Activated CD4-positive, alpha-beta T cell treated with anti-CD3 and anti-CD28 coated beads for 36 hours (primary cell): Measurements from ENCODE around the gene TDRD15. TPM values are rescaled to one million over a fixed set of nuclear protein-coding genes. Genes with fewer than 3 reads are reported as not detected.

ENCODE experiments used
- ATAC-seq: fragments of 200-7000 bp; cut with Tn5 transposase; one replicate; pipeline ENCODE4 v1.10.0; 2021; ENCODE audit warnings: mild to moderate bottlenecking, moderate library complexity
- CTCF ChIA-PET: fragments of 350-600 bp; sonication (Branson Sonifier 250); formaldehyde crosslinking; loops from one replicate; lab custom pipeline; 2021; ENCODE audit warnings: antibody characterized with exemption; lab: Charles Lee
- POLR2A ChIA-PET: fragments of 350-600 bp; sonication (Branson Sonifier 250); formaldehyde crosslinking; loops from one replicate; lab custom pipeline; 2021; ENCODE audit warnings: antibody characterized with exemption, inconsistent platforms; lab: Charles Lee
- DNase-seq: peaks from one replicate; pipeline ENCODE4 v3.0.0-alpha.2; 2020
- H3K27ac Mint-ChIP-seq: one replicate; pipeline ENCODE4 v1.8.0; 2021; ENCODE audit warnings: mixed read lengths
- H3K27me3 Mint-ChIP-seq: one replicate; pipeline ENCODE4 v1.8.0; 2021; ENCODE audit warnings: mixed read lengths
- H3K36me3 Mint-ChIP-seq: one replicate; pipeline ENCODE4 v1.8.0; 2021; ENCODE audit warnings: low read depth, mixed read lengths
- H3K4me1 Mint-ChIP-seq: one replicate; pipeline ENCODE4 v1.8.0; 2021; ENCODE audit warnings: mixed read lengths
- H3K4me3 Mint-ChIP-seq: one replicate; pipeline ENCODE4 v1.8.0; 2021; ENCODE audit warnings: mild to moderate bottlenecking, moderate library complexity, mixed read lengths
- H3K9me3 Mint-ChIP-seq: one replicate; pipeline ENCODE4 v1.8.0; 2021; ENCODE audit warnings: low read depth, mixed read lengths
- intact Hi-C, 2 experiments: fragments of 100-400 bp; cut with DNase I in 1 of 2; cut with micrococcal nuclease in 1 of 2; formaldehyde crosslinking; loops; one replicate each; pipeline versions ENCODE4 v1.14.2 to v1.15.1; 2022 to 2024; cut with DNase I, micrococcal nuclease
- total RNA-seq, 2 experiments: library from RNA; stranded (reverse); gene quantifications; one replicate each; pipeline ENCODE4 v1.2.3, GENCODE V29; 2021

TDRD15 gene
- not detected for total RNA-seq

- Mint-ChIP-seq H3K9me3 (no peaks in the 10 kb centered on the region), H3K27ac (no peak within 1 kb of the TSS), H3K36me3 (no peaks in the 10 kb centered on the region), H3K4me3 (no peak within 1 kb of the TSS), H3K4me1 (no peaks in the 10 kb centered on the region), H3K27me3 (no peaks in the 10 kb centered on the region)
- CTCF ChIA-PET, result no interaction called here
- POLR2A ChIA-PET, result no interaction called here
- DNase-seq (no peak), ATAC-seq (no peak)
- intact Hi-C loops, result no loop called here
Measured at GRCh38 chr2:21123473-21124393, at the start of gene TDRD15. TDRD15 (plus strand) TSS chr2:21123968; CDS start chr2:21137468, 13,500 bp downstream.

DNA sequence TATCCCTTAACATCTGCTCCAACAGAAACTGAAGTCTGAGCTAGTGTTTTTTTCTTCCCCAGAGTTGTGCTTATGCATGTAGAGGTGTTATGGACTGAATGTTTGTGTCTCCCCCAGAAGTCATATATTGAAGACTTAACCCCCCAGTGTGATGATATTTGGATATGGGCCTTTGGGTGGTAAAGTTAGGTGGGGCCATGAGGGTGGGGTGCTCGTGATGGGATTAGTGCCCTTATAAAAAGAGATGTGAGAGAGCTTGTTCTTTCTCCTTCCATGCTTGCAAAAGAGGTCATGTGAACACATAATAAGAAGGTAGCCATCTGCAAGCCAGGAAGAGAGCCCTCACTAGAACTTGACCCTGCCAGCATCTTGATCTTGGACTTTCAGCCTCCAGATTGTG is 45.5 kb upstream of the TDRD15 start:
- ATAC-seq (no peak), DNase-seq (no peak)
- Mint-ChIP-seq H3K9me3 (peaks cover 6% of the 10 kb centered on the region), H3K4me3 (no peak overlapping the region), H3K36me3 (no peaks in the 10 kb centered on the region), H3K27me3 (peaks cover 3% of the 10 kb centered on the region), H3K4me1 (no peaks in the 10 kb centered on the region), H3K27ac (no peak overlapping the region)
- CTCF ChIA-PET, result interaction anchor here (0.5 kb wide), 1 partner anchor 86 kb away, joined by 3 read pairs; no protein-coding TSS in a partner anchor
- intact Hi-C loops, result no loop called here
- POLR2A ChIA-PET, result no interaction called here

GRCh38 chr2:21083482-21083881 is 40.3 kb upstream of the TDRD15 start:
- Mint-ChIP-seq H3K27me3 (no peaks in the 10 kb centered on the region), H3K9me3 (peaks cover 4% of the 10 kb centered on the region), H3K27ac (no peak overlapping the region), H3K4me1 (no peaks in the 10 kb centered on the region), H3K36me3 (no peaks in the 10 kb centered on the region), H3K4me3 (no peak overlapping the region)
- DNase-seq (no peak), ATAC-seq (no peak)
- ChIA-PET POLR2A (no interaction called here), CTCF (interaction anchor here (1.1 kb wide), 1 partner anchor 41 kb away, joined by 3 read pairs; no protein-coding TSS in a partner anchor)
- intact Hi-C loops, result no loop called here

DNA sequence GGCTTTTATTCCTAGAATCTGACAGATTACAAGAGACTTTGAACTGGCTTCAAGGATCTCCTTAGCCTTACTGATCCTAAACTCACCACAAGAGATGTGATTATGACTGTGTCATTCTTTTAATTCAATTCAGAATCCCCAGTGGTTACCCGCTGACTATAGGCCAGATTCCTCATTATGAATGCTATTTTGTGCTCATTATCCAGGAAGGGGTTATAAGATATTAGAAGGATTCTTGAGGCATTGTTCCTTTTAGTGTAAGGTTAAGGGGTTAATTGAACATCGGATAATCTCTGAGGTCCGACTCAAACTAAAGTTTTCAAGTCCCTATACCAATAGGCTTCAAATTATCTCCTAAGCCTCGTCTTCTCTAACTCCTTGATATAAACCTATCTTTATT is 39.4 kb upstream of the TDRD15 start:
- CTCF ChIA-PET, result no interaction called here

DNA sequence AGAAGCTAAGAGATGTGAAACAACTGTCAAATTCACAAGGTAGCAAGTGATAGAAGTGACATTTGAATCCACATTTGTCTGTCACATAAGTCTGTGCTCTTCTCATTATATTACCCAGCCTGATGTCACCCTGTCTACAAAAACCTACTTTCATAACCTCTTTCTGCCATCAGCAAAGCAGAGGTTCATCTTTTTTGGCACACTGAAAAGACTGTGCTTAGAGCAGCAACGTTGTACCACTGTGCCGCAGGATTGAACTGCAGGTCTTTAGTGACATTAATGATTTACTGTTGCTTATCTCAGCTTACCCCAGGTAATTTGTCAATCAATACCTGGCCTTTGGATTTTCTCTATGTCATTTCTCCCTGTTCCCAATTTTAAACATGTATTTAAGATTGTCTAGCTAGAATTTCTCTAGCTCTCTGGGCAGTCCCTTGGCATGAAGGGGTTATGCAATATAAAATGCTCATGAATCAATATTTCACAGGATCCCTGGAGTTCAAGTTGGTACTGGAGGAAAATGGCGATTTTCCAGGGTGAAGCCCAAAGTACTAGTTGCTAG is 31.4 kb upstream of the TDRD15 start:
- H3K9me3 Mint-ChIP-seq, result no peaks in the 10 kb centered on the region
- no peaks in the 10 kb centered on the region for H3K36me3 Mint-ChIP-seq
- ChIA-PET POLR2A (no interaction called here), CTCF (interaction anchor here (1.4 kb wide), 1 partner anchor 50 kb away, joined by 3 read pairs; no protein-coding TSS in a partner anchor)
- no peak overlapping the region for H3K27ac Mint-ChIP-seq
- H3K4me3 Mint-ChIP-seq, result no peak overlapping the region
- no peaks in the 10 kb centered on the region for H3K4me1 Mint-ChIP-seq
- DNase-seq, result no peak
- intact Hi-C loops, result no loop called here
- H3K27me3 Mint-ChIP-seq, result peaks cover 5% of the 10 kb centered on the region
- no peak for ATAC-seq

More for the DNA sequence above, 39.4 kb upstream of the TDRD15 start:
- no peaks in the 10 kb centered on the region for H3K36me3 Mint-ChIP-seq
- H3K9me3 Mint-ChIP-seq, result no peaks in the 10 kb centered on the region
- no peaks in the 10 kb centered on the region for H3K27me3 Mint-ChIP-seq
- H3K4me3 Mint-ChIP-seq, result no peak overlapping the region
- DNase-seq (no peak), ATAC-seq (no peak)
- H3K27ac Mint-ChIP-seq, result no peak overlapping the region
- intact Hi-C loops, result no loop called here
- POLR2A ChIA-PET, result no interaction called here
- no peaks in the 10 kb centered on the region for H3K4me1 Mint-ChIP-seq

- POLR2A ChIA-PET, result no interaction called here
- no peak for ATAC-seq
- intact Hi-C loops, result no loop called here
- Mint-ChIP-seq H3K4me3 (no peak overlapping the region), H3K9me3 (no peaks in the 10 kb centered on the region), H3K27me3 (peaks cover 5% of the 10 kb centered on the region), H3K36me3 (no peaks in the 10 kb centered on the region), H3K4me1 (no peaks in the 10 kb centered on the region), H3K27ac (no peak overlapping the region)
- CTCF ChIA-PET, result no interaction called here
- no peak for DNase-seq
Measured at GRCh38 chr2:21095178-21095577, 28.6 kb upstream of the TDRD15 start.

- peaks cover 5% of the 10 kb centered on the region for H3K27me3 Mint-ChIP-seq
- H3K36me3 Mint-ChIP-seq, result no peaks in the 10 kb centered on the region
- H3K4me1 Mint-ChIP-seq, result no peaks in the 10 kb centered on the region
- H3K27ac Mint-ChIP-seq, result no peak overlapping the region
- no peaks in the 10 kb centered on the region for H3K9me3 Mint-ChIP-seq
- ChIA-PET POLR2A (no interaction called here), CTCF (no interaction called here)
- ATAC-seq (no peak), DNase-seq (no peak)
- H3K4me3 Mint-ChIP-seq, result no peak overlapping the region
- intact Hi-C loops, result no loop called here
Measured at GRCh38 chr2:21095714-21096113, 28.1 kb upstream of the TDRD15 start.

- no peaks in the 10 kb centered on the region for H3K36me3 Mint-ChIP-seq
- DNase-seq, result no peak
- ChIA-PET CTCF (no interaction called here), POLR2A (no interaction called here)
- ATAC-seq, result no peak
- H3K27me3 Mint-ChIP-seq, result peaks cover 5% of the 10 kb centered on the region
- H3K4me3 Mint-ChIP-seq, result no peak overlapping the region
- no peaks in the 10 kb centered on the region for H3K9me3 Mint-ChIP-seq
- no peak overlapping the region for H3K27ac Mint-ChIP-seq
- intact Hi-C loops, result no loop called here
- no peaks in the 10 kb centered on the region for H3K4me1 Mint-ChIP-seq
Measured at GRCh38 chr2:21096458-21096857, 27.3 kb upstream of the TDRD15 start.

DNA sequence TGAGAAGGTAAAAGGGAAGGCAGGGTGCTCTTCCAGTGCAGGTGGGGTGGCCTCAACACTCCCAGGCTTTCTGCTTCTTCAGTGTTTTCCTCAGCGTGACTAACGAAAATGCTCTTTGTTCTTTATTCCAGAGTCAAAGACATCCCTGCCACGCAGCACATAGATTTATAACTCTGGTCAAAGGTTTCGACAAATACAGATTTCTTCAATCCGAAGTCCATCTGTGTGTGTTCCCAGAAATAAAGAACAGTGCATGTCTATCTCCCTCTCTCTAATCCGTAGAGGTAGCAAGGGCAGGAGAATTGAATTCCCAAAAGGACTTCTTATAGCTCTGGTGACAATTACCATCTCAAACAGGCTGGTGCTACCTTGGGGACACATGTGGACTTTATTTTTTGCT is 26.4 kb upstream of the TDRD15 start:
- CTCF ChIA-PET, result interaction anchor here (0.7 kb wide), 1 partner anchor 29 kb away, joined by 3 read pairs; no protein-coding TSS in a partner anchor
- DNase-seq (no peak), ATAC-seq (no peak)
- intact Hi-C loops, result no loop called here
- Mint-ChIP-seq H3K27me3 (peaks cover 5% of the 10 kb centered on the region), H3K4me1 (no peaks in the 10 kb centered on the region), H3K4me3 (no peak overlapping the region), H3K36me3 (no peaks in the 10 kb centered on the region), H3K9me3 (no peaks in the 10 kb centered on the region), H3K27ac (no peak overlapping the region)
- POLR2A ChIA-PET, result no interaction called here

- no peak overlapping the region for H3K27ac Mint-ChIP-seq
- H3K9me3 Mint-ChIP-seq, result no peaks in the 10 kb centered on the region
- ChIA-PET POLR2A (no interaction called here), CTCF (interaction anchor here (1.2 kb wide), 1 partner anchor 19 kb away, joined by 3 read pairs; no protein-coding TSS in a partner anchor)
- no peaks in the 10 kb centered on the region for H3K36me3 Mint-ChIP-seq
- no peak for ATAC-seq
- no peaks in the 10 kb centered on the region for H3K4me1 Mint-ChIP-seq
- intact Hi-C loops, result no loop called here
- no peak for DNase-seq
- H3K27me3 Mint-ChIP-seq, result peaks cover 6% of the 10 kb centered on the region
- H3K4me3 Mint-ChIP-seq, result no peak overlapping the region
Measured at GRCh38 chr2:21098294-21098693, 25.5 kb upstream of the TDRD15 start.

- H3K4me3 Mint-ChIP-seq, result no peak overlapping the region
- no peaks in the 10 kb centered on the region for H3K36me3 Mint-ChIP-seq
- H3K9me3 Mint-ChIP-seq, result no peaks in the 10 kb centered on the region
- peaks cover 5% of the 10 kb centered on the region for H3K27me3 Mint-ChIP-seq
- no peak for ATAC-seq
- no peaks in the 10 kb centered on the region for H3K4me1 Mint-ChIP-seq
- no peak overlapping the region for H3K27ac Mint-ChIP-seq
- intact Hi-C loops, result no loop called here
- POLR2A ChIA-PET, result no interaction called here
- CTCF ChIA-PET, result interaction anchor here (1.2 kb wide), 1 partner anchor 18 kb away, joined by 3 read pairs; no protein-coding TSS in a partner anchor
- no peak for DNase-seq
Measured at GRCh38 chr2:21099281-21099907, 24.4 kb upstream of the TDRD15 start.
